Urothelium cell line (cell line): ENCODE data around the gene ASPRV1.
A peak's percentile ranks its signal among the peaks of the same experiment; 100 is the strongest.

ENCODE experiments used
- DNase-seq: peaks from one replicate; pipeline ENCODE4 v3.0.0; 2011; ENCODE audit warnings: low spot score, mixed read lengths
- FAIRE-seq: peaks from 2 replicates; lab custom pipeline; 2011; peaks lifted over from hg19 to GRCh38; lab: Jason Lieb, UNC

Gene ASPRV1

GRCh38 chr2:69914164-69914949 is 47.1 kb downstream of the ASPRV1 start:
- FAIRE-seq (peak; percentile 73), DNase-seq (peak; percentile 99)

- DNase-seq: peak; percentile 32
These were observed 49.4 kb downstream of the ASPRV1 start for GRCh38 chr2:69911985-69912563.

More at GRCh38 chr2:69911985-69912563, 49.4 kb downstream of the ASPRV1 start:
- FAIRE-seq: no peak
